ENCODE results near the gene RASA3. TPM values are rescaled to one million over a fixed set of nuclear protein-coding genes. Genes with fewer than 3 reads are reported as not detected.

Gene RASA3
- total RNA-seq, 1 experiment from 2014 or later = 10.0 TPM

GRCh38 chr13:114067381-114067885, 65.0 kb downstream of the RASA3 start:
- Histone ChIP-seq H3K4me2 (no peak overlapping the region), H3K27me3 (ENCODE audit: insufficient read depth, low read depth) (no peaks in the 10 kb centered on the region), H2AFZ (no peak overlapping the region), H3K9me2 (ENCODE audit: insufficient read depth) (no peaks in the 10 kb centered on the region), H3K36me3 (ENCODE audit: low read depth) (no peaks in the 10 kb centered on the region), H3K4me1 (replicated peaks; ENCODE audit: insufficient read depth) (peaks cover 59% of the 10 kb centered on the region), H4K20me1 (ENCODE audit: insufficient read depth) (no peaks in the 10 kb centered on the region), H3K79me2 (ENCODE audit: low read depth) (peaks cover 9% of the 10 kb centered on the region; the same call in 1 of the 2 replicates), H3K27ac (no peak overlapping the region), H3F3A (ENCODE audit: insufficient read depth, low read depth) (peaks cover 22% of the 10 kb centered on the region), H3K4me3 (no peak overlapping the region), H3K9me3 (ENCODE audit: insufficient read depth, low read depth) (no peaks in the 10 kb centered on the region)
- no peak for TF ChIP-seq EZH2 (IDR thresholded peaks at IDR 0.05; ENCODE audit: low read depth)
- TF ChIP-seq CTCF (conservative IDR thresholded peaks at IDR 0.05) = no peak
- no peak for DNase-seq
- intact Hi-C loops (cut with micrococcal nuclease; ENCODE audit: unreplicated experiment) = loop anchor here (5.0 to 10.0 kb wide), 2 partner anchors 50 to 233 kb away; no protein-coding TSS in a partner anchor
- ChIA-PET POLR2A (ENCODE audit: unreplicated experiment) (interaction anchor here (0.6 kb wide), 2 partner anchors 33 to 90 kb away, joined by 3 read pairs; no protein-coding TSS in a partner anchor), CTCF (no interaction called here)
- no TSS peak for BruUV-seq (replicated peaks)

- no peaks in the 10 kb centered on the region for H3K36me3 ChIP-seq (ENCODE audit: low read depth)
- intact Hi-C loops (cut with micrococcal nuclease; ENCODE audit: unreplicated experiment) = loop anchor here (5.0 to 10.0 kb wide), 2 partner anchors 50 to 232 kb away; no protein-coding TSS in a partner anchor
- peaks cover 61% of the 10 kb centered on the region for H3K4me1 ChIP-seq (replicated peaks; ENCODE audit: insufficient read depth)
- H3K27me3 ChIP-seq (ENCODE audit: insufficient read depth, low read depth) = no peaks in the 10 kb centered on the region
- TF ChIP-seq CTCF (conservative IDR thresholded peaks at IDR 0.05) (no peak), EZH2 (IDR thresholded peaks at IDR 0.05; ENCODE audit: low read depth) (no peak)
- peak overlapping the region; percentile 79; the same call in 1 of the 2 replicates for H3K4me2 ChIP-seq
- no peak for DNase-seq
- no peaks in the 10 kb centered on the region for H3K9me3 ChIP-seq (ENCODE audit: insufficient read depth, low read depth)
- H3K27ac ChIP-seq = no peak overlapping the region
- no peaks in the 10 kb centered on the region for H4K20me1 ChIP-seq (ENCODE audit: insufficient read depth)
- ChIA-PET POLR2A (ENCODE audit: unreplicated experiment) (interaction anchor here (0.6 kb wide), 2 partner anchors 33 to 90 kb away, joined by 3 read pairs; no protein-coding TSS in a partner anchor), CTCF (no interaction called here)
- H3K79me2 ChIP-seq (ENCODE audit: low read depth) = peaks cover 14% of the 10 kb centered on the region
- no peak overlapping the region for H2AFZ ChIP-seq
- peaks cover 26% of the 10 kb centered on the region for H3F3A ChIP-seq (ENCODE audit: insufficient read depth, low read depth)
- H3K9me2 ChIP-seq (ENCODE audit: insufficient read depth) = no peaks in the 10 kb centered on the region
- H3K4me3 ChIP-seq = no peak overlapping the region
- BruUV-seq (replicated peaks) = no TSS peak
These were observed 65.5 kb downstream of the RASA3 start for GRCh38 chr13:114066956-114067355.

GRCh38 chr13:114065926-114066774, 66.3 kb downstream of the RASA3 start:
- H3K4me2 ChIP-seq = peak overlapping the region; percentile 79
- no TSS peak for BruUV-seq (replicated peaks)
- no peaks in the 10 kb centered on the region for H3K36me3 ChIP-seq (ENCODE audit: low read depth)
- H3K79me2 ChIP-seq (ENCODE audit: low read depth) = peaks cover 18% of the 10 kb centered on the region
- H3K9me3 ChIP-seq (ENCODE audit: insufficient read depth, low read depth) = no peaks in the 10 kb centered on the region
- peaks cover 26% of the 10 kb centered on the region for H3F3A ChIP-seq (ENCODE audit: insufficient read depth, low read depth)
- CTCF ChIA-PET = interaction anchor here (0.8 to 1.1 kb wide), 2 partner anchors 85 to 160 kb away, joined by 4 read pairs; no protein-coding TSS in a partner anchor
- H3K27ac ChIP-seq = peak overlapping the region; percentile 92
- H3K9me2 ChIP-seq (ENCODE audit: insufficient read depth) = no peaks in the 10 kb centered on the region
- H3K4me1 ChIP-seq (replicated peaks; ENCODE audit: insufficient read depth) = peaks cover 61% of the 10 kb centered on the region
- H3K4me3 ChIP-seq = no peak overlapping the region
- no peak for DNase-seq
- no peaks in the 10 kb centered on the region for H3K27me3 ChIP-seq (ENCODE audit: insufficient read depth, low read depth)
- intact Hi-C loops (cut with micrococcal nuclease; ENCODE audit: unreplicated experiment) = loop anchor here (1.0 to 10.0 kb wide), 8 partner anchors 12 to 231 kb away; no protein-coding TSS in a partner anchor
- H4K20me1 ChIP-seq (ENCODE audit: insufficient read depth) = no peaks in the 10 kb centered on the region
- POLR2A ChIA-PET (ENCODE audit: unreplicated experiment) = interaction anchor here (0.6 kb wide), 1 partner anchor 33 kb away, joined by 20 read pairs; no protein-coding TSS in a partner anchor
- TF ChIP-seq CTCF (conservative IDR thresholded peaks at IDR 0.05) = no peak
- no peak for TF ChIP-seq EZH2 (IDR thresholded peaks at IDR 0.05; ENCODE audit: low read depth)
- no peak overlapping the region for H2AFZ ChIP-seq
